GM10847 (cell line): ENCODE measurements around the gene DYNC1LI2.

ENCODE experiments used
- POLR2A ChIP-seq: IDR thresholded peaks from 2 replicates; pipeline ENCODE4 v1.6.1; 2011; ENCODE audit not compliant: insufficient read length; ENCODE audit errors: extremely low read depth

The DYNC1LI2 gene

GRCh38 chr16:66712512-66712911 is 38.9 kb downstream of the DYNC1LI2 start:
- TF ChIP-seq POLR2A: no peak

GRCh38 chr16:66711581-66711980 is 39.8 kb downstream of the DYNC1LI2 start:
- no peak for TF ChIP-seq POLR2A

DNA sequence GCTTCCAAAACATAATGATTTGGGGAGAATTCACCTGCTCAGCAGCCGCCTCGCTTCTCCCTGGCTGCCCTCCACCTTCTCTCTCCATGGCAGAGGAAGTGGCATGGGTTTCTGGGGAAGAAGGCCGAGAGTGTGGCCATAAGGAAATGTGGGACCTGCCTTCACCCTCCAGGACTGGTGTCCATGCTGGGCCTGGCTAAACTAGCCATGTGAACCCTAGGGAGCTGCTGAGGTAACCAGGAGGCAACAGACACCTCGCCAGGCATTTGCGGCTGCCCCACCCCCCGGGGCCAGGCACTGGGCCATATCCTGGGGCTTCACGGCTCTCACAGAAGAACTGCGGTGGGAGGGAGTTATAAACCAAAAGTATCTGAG is 44.9 kb downstream of the DYNC1LI2 start:
- no peak for TF ChIP-seq POLR2A

- no peak for TF ChIP-seq POLR2A
These were observed 45.5 kb downstream of the DYNC1LI2 start for GRCh38 chr16:66705790-66706505.

DNA sequence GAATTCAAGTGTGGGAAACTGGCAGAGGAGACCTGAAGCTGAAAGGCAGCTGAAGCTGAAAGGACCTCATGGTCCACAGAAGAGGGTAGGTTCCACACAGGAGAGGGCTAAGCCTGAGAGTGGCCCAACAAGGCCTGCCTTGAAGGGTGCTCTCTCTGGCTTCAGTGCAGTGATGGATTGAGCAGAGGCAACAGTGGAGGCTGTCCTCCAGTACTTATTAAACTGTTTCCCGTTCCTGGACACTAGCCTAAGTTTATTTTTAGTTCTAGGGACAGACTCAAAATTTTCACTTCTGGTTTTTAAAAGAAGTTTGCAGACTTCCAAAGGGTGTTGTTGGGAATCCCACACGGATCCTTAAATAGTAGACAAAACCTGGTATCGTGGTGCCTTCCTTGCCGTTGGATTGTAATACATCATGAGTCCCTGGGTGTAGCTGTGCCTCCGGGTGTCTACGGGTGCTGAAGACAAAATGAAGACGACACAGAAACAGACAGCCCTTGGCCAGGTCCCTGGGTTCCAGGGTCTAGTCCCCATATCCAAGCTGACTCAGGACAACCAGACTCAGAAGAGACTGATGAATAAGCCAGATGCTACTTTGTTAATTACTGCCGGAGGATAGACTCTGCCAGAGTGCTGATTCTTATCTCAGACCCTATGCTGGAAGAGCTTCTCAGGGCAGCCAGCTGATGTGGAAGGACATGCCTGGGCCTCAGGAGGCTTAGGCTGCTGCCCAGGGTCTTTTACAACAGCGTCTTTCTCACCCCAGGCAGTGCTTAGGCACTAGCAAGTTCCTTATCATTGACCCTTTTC is 47.8 kb downstream of the DYNC1LI2 start:
- no peak for TF ChIP-seq POLR2A

DNA sequence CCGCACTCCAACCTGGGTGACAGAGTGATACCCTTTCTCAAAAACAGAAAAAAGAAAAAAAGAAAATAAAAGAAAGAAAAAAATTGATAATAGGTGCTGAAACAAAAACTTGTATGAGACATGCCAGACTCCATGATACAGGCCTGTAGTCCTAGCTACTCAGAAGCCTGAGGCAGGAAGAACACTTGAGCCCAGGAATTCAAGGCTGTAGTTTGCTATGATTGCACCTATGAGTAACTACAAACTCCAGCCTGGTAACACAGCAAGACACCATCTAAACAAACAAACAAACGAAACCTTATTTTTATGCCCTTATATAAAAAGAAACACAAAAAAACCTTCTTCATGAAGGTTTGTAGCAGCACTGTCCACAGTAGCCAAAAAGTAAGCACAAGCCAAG is 49.9 kb downstream of the DYNC1LI2 start:
- TF ChIP-seq POLR2A: no peak

GRCh38 chr16:66701026-66701425 is 50.4 kb downstream of the DYNC1LI2 start:
- no peak for TF ChIP-seq POLR2A

GRCh38 chr16:66699898-66700297 is 51.5 kb downstream of the DYNC1LI2 start:
- no peak for TF ChIP-seq POLR2A

DNA sequence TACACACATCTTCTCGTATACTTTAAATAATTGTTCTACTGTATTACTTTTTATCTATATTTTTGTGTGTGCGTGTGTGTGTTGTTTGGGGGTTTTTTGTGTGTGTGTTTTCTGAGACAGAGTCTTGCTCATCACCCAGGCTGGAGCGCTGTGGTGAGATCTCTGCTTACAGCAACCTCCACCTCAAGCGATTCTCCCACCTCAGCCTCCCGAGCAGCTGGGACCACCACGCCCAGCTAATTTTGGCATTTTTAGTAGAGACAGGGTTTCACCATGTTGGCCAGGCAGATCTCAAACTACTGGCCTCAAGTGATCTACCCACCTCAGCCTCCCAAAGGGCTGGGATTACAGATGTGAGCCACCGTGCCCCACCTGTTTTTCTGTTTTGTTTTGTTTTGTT is 53.4 kb downstream of the DYNC1LI2 start:
- no peak for TF ChIP-seq POLR2A

DNA sequence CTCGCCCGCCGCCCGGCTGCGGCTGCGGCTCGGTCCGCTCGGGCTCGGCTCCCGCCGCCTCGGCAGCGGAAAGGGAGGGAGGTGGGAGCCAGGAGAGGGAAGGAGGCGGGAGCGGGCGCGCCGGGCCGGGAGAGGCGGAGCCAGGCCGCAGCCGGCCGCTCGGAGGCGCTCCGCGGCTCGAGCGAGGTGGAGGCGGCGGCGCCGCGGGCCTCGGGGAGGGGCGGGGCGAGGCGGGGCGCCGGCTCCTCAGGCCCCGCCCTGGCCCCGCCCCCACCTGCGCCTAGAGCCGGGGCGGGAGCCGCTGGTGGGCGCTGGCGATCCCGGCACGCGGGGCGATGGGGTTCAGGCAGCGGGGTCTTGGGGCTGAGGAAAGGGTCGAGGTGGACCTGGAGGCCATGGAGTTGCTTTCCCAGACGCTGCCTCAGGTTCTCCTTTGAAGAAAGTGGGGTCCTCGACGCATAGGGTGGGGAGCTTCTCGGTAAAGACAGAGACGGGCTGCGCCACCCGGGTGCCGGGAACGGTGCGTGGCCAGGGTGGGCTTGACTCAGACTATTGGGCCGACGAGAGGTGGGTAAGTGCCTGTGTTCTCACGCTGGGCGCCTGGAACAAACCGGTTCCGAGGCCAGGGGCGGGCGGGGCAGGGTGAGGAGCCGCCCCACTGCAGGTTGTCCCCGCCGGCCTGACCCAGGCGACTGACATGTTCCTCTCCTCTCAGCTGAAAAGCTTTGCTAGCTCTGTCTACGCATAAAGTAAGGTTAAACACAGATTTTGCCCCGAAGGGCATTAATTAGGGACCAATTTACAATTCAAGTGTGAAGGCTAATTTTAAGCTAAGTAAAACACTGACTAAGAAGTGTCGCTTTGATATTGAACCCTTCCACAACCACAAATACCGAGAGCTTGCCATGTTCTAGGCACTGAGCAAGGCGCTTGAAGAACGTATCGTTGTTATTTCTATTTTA is 54.5 kb downstream of the DYNC1LI2 start, which contains the start of gene CMTM4:
Gene CMTM4 (minus strand): TSS at position 75 of the 962 bp plus-strand sequence. CDS start 218 bp downstream, outside the sequence.
- no peak for TF ChIP-seq POLR2A

- no peak for TF ChIP-seq POLR2A
These were observed 55.3 kb downstream of the DYNC1LI2 start for GRCh38 chr16:66695935-66696668.

DNA sequence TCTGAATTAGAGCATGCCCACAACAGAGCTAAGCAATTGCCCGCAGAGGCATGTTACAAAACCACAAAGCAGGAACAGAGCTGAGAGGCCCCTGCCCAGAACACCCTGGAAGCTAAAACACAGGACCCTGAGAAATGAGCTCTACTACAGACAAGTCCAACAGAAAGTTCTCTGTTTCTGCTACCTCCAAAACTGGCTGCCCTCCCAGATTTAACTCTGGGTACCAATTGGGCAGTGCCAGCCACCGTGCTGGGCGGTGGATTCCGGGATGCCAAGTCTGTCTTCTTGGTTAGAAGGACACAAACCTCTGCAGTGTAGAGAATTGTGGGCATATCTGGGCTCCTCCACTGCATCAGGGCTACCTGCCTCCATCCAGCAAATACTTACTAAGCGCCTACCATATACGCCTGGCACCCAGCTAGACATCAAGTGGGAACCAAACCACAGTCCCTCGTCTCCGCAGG is 55.9 kb downstream of the DYNC1LI2 start:
- TF ChIP-seq POLR2A: no peak

DNA sequence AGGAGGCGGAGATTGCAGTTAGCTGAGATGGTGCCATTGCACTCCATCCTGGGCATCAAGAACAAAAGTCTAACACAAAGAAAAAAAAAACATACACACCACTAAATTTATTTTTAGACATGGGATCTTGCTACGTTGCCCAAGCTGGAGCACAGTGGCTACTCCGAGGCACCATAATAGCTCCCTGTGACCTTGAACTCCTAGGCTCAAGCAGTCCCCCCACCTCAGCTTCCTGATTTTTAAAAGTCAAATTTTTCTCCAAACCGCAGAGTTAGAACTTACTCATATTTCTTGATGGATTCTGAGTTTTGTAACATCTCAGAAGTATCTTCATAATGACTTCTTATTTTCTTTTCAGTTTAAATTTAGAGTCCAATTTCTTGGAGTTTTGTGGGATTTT is 58.3 kb downstream of the DYNC1LI2 start:
- no peak for TF ChIP-seq POLR2A

DNA sequence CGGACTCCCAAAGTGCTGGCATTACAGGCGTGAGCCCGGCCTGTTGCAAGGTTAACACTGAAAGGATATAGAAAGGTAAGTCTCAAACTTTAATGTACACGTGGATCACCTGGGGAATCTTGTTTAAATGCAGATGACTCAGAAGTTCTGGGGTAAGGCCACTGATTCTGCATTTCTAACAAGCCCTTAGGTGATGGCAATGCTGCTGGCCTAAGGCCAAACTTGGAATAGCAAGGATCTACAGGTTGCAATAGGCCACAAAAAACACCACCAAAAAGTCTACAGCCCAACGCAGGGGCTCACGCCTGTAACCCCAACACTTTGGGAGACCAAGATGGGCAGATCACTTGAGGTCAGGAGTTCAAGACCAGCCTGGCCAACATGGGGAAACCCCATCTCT is 59.1 kb downstream of the DYNC1LI2 start:
- TF ChIP-seq POLR2A: no peak
